ENCODE data around the gene RAB11FIP5.

RAB11FIP5 gene

DNA sequence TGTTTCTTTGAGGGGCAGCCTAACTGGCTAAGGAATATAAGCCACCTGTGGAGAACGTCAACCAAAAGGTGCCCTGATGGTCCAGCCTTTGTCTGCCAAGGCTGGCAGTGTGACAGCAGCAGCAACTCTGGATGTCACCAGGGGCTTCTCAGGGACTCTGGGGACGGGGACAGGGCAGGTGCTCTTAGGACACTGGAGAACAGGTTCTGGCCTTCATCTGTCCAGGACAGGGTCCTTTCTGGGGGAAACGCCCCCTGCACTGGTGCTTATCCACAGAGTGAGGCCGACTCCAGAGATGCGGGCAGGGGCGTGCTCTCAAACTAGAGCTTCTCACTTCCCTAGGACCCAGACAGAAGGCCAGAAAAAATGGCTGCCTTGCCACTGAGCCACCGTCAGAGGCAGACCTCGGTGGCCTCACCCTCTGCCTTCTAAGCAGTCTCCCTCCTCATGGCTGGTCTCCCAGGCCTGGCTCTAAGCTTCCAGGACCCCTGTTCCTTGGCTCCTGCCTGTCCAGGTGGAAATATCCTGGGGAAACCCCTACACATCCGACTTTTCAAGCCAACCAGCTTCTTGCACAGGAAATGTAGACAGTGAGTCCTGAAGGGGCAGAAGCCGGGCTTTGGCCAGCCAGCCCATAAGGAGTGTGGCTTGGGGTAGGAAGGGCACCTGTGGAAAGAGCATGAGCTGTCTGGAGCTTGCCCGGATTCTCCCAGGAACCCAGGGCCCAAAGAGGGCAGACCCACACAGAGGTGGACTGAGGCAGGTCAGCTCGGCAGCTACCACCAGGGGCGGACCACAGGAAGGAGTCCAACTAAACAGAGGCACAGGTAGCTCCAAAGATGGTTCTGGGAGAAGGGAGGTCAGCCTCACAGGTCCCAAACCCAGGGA is 30.0 kb downstream of the RAB11FIP5 start:
- DNase-seq: no peak

DNA sequence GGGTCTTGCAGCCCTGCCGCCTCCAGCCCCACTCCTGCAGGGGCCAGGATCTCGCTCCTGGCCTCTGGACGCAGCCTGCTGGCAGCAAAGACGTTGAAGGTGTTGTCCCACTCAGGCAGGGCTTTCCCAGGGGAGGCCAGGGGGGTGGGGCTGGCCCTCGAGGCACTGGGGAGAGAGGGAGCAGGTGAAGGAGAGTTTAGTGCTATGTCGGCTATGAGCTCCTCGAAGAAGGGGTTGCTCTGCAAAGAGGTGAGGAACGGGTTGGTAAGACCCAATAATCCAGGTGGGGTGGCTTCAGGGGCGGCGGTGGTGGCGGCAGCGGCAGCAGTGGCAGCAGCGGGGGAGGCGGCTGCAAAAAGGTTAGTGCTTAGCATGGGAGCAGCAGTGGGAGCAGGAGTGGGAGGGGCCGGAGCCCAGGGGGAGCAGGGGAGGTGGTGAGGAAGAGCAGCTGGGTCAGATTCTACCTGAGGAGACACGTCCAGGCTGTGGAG is 31.5 kb downstream of the RAB11FIP5 start:
- DNase-seq: no peak

DNA sequence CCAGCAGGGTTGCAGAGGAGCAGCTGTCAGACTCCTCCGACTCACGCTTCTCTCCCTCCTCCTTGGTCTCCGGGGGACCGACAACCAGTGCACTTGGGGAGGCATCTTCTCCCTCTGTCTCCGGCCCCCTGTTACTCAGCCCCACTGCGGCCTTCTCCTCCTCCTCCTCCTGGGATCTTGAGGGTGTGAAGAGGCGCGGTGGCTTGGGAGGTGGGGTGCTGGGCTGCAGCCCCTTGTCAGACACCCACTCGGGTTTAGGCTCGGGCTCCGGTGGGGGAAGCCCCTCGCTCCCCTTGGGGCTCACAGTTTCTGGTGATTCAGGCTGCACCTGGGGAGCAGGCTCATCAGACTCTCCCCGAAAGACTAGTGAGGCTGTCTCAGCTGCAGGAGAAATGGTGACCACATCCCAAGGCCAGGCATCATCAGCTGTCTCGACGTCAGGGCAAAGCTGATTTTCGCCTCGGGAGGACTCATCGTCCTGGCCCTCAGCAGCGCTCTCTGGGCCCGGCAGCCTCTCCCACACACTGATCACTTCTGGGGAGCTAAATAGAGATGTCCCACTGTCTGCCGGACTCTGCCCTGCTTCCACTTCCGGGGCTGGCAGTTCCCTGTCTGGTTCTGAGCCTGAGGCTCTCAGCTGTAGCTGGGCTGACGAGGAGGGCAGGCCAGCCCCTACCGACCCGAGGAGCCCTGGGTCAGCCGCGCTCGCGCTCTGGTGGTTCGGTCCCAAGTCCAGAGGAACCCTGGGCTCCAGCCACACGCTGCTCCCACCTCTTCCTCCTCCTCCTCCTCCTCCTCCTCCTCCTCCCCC is 32.2 kb downstream of the RAB11FIP5 start:
- DNase-seq: no peak

- no peak for DNase-seq
These were observed 33.1 kb downstream of the RAB11FIP5 start for GRCh38 chr2:73079636-73080035.

- DNase-seq: no peak
These were observed 34.0 kb downstream of the RAB11FIP5 start for GRCh38 chr2:73078457-73079411.

GRCh38 chr2:73077424-73077795 is 35.3 kb downstream of the RAB11FIP5 start:
- DNase-seq: no peak

DNA sequence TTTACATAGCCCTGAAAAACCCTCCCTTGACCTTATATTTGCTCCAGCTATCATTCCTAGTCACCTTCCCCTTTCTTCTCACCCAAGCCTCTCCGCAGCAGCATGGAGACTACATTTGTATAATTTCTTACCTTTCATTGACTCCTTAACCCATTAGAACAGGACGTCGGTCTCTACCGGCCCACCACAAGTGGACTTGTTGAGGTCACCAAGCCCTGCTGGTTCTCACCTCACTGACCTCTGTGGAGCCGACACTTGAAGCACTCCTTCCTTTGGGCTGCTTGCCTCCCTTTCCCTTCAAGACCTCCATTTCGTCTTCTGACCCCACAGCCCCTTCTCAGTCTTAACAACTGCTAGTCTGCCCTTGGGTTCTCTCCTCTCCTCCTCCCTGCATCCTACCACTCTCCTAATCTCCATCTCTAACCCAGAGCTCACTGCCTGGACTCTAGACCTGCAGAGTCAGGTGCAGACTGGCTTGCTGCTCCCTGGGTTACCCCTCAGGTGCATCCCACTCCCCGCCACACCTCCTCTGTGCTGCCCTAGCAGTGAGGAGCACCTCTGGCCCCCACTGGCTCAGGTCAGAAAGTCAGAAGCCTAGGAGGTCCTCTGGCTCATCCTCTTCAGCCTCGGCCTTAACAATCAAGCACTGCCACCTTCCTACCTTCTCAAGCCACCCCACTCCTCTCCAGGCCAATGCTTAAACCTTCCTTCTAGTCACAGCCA is 35.9 kb downstream of the RAB11FIP5 start:
- DNase-seq: no peak

GRCh38 chr2:73075477-73076373 is 37.0 kb downstream of the RAB11FIP5 start:
- no peak for DNase-seq

- DNase-seq: no peak
These were observed 38.4 kb downstream of the RAB11FIP5 start for GRCh38 chr2:73074110-73075069.

- DNase-seq: no peak
These were observed 40.3 kb downstream of the RAB11FIP5 start for GRCh38 chr2:73072416-73072815.

DNA sequence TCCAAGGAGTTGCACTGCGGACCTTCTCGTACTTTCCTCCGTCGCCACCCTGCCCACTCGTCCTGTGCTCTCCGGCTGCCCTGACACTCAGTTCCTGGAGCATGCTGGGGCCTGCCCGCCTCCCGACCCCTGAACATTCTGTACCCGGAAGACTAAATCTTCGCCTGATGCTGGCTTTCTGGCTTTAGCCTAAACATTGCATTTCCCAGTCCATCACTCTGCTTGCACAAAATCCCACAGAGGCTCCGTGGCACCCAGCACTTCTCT is 40.7 kb downstream of the RAB11FIP5 start:
- no peak for DNase-seq

DNA sequence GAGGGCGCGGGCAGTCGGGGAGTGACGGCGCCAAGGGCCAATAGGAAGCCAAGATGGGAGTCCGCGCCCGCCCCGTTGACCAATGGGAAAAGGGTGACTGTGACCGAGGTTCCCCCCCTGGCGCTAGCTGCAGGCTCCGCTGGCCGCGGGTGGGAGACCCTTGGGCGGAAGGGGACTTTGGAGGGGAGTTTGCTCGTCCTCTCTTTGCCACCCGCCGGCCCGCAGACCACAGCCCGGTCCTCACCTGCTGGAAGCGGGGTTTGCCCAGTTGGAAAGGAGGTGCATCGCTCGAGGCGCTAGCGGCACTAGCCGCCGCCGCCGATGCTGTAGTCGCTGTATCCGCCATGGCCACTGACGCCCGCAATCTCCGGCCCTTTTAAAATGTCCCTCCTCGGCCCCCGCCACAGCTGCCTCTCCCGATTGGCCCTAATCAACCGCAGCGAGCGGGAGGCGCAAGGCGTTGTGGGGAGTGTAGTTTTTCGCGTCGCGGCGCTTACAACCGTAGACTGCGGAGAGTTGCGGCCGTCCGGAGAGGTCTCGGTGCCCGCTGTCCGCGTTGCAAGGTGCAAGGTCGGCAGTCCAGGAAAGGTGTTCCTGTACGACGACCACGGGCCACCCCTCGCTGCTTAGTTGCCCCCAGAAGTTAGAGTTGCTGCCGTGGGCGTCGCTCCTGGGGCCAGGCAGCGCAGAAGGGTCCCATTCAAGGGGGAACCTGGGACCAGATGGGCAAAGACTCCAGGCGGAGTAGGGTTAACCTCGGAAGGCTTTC is 41.2 kb downstream of the RAB11FIP5 start, which contains the start of gene SFXN5:
Gene SFXN5, minus strand, starts transcription at position 353 of the 769 bp plus-strand sequence. Its CDS starts 7 bp downstream, at position 346.
- DNase-seq: peak; percentile 91

- DNase-seq: peak; percentile 13
These were observed 41.9 kb downstream of the RAB11FIP5 start for GRCh38 chr2:73070643-73071359.

DNA sequence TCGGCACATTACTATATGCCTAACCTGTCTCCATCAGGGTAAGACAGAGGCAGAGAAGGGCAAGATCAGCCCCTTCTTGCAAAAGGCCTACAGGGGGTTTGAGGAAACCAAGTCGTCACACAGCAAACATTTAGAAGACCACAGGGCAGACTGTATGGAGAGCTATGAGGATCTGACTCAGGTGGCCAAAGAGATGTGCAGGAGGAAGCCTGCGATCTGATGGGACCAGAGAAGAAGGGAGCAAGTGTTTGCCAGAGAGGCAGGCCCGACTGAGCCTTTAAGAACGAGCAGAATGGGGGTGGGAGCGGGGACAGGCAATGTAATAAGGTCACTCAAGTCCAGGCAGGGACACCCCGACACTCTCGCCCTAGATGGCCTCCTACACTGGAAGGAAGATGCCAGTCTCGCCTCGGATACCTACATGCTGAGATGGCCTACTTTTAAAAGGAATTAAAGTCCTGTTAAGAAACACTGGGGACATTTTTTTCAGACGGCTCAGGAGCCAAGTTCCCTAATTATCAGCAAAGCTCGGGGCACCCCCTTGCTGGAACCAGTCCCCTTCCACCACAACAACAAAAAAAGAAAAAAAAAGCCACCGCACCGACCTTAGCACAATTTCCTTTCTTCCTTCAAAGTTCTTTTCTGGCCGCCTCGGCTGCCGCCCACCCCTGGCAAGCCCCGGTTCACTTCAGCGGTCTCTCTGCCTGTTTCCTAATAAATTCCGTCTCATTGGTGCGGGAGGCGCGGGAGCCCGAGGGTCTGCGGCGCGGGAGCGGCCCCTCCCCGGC is 42.7 kb downstream of the RAB11FIP5 start:
- DNase-seq: no peak

- no peak for DNase-seq
These were observed 43.5 kb downstream of the RAB11FIP5 start for GRCh38 chr2:73069041-73069854.

DNA sequence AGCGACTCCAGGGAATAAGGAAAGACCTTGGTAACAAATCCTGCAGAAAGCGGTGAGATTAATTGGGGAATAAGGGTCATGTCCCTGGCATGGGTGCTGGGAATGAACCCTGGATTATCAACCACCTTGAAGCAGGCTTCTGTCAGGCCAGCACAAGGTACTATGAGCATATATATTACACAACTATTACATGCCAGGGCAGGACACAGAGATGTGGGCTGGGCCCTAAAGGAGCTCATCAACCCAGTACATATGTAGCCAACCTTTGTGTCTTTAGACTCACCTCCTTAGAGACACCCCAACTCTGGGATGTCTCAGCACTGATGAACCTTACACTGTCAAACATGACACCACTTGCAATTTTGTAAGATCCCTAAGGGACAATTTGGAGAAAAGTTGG is 44.6 kb downstream of the RAB11FIP5 start:
- no peak for DNase-seq

GRCh38 chr2:73067043-73067442 is 45.7 kb downstream of the RAB11FIP5 start:
- no peak for DNase-seq
